OCI-LY3 (cell line): ENCODE data around the gene ADGRE1.
"Not testable (repeated sequence)": the region's sequence is repeated elsewhere in the genome, so short reads cannot be mapped to it uniquely, and the experiment has no call there.

Experiments used
- CTCF ChIP-seq: fragments of 200-600, 300-600 bp; sonication (generic); IDR thresholded peaks from 2 replicates; pipeline ENCODE4 v1.5.1; 2014; ENCODE audit warnings: antibody characterized with exemption, low read length, low read depth
- EZH2phosphoT487 ChIP-seq: fragments of 200-600 bp; shearing (Covaris generic); IDR thresholded peaks from 2 replicates; pipeline ENCODE4 v1.6.1; 2018; ENCODE audit warnings: antibody characterized with exemption, mixed run types, low read depth

DNA sequence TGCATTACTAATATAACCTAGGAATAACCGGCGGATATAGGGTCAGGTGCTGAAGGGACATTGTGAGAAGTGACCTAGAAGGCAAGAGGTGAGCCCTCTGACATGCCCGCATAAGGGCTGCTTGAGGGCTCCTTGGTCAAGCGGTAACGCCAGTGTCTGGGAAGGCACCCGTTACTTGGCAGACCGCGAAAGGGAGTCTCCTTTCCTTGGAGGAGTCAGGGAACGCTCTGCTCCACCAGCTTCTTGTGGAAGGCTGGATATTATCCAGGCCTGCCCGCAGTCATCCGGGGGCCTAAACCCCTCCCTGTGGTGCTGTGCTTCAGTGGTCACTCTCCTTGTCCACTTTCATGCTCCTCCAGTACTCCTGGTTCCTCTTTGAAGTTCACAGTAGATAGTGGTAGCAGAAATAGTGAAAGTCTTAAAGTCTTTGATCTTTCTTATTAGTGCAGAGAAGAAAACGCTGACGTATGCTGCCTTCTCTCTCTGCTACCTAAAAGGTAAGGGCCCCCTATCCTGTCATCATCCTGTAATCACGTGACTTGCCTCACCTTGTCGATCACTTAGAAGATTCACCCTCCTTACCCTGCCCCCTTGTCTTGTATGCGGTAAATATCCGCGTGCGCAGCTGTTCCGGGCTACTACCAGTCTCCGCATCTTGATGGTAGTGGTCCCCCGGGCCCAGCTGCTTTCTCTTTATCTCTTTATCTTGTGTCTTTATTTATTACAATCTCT is 18.1 kb upstream of the ADGRE1 start:
- not testable (repeated sequence) for TF ChIP-seq CTCF, EZH2phosphoT487
